Fibroblast of pulmonary artery (primary cell): ENCODE results near the gene AMY2B.
"Not testable (repeated sequence)": the region's sequence is repeated elsewhere in the genome, so short reads cannot be mapped to it uniquely, and the experiment has no call there.

Experiments
- DNase-seq: peaks from one replicate; pipeline ENCODE4 v3.0.0-alpha.2; 2010; ENCODE audit warnings: low read depth
- H3K4me3 ChIP-seq: replicated peaks from 2 replicates; pipeline ENCODE4 v1.5.1; 2011; ENCODE audit warnings: low read depth, mild to moderate bottlenecking, control low read depth, low read length, moderate library complexity
- TF ChIP-seq, protein P1 (sequence below): IDR thresholded peaks from 2 replicates; pipeline ENCODE4 v1.5.1; 2011; ENCODE audit warnings: mild to moderate bottlenecking, control low read depth, low read length, inconsistent platforms; ENCODE audit errors: missing control alignments

The AMY2B gene

GRCh38 chr1:103569493-103569892 lies 1.9 kb upstream of the AMY2B start:
- TF ChIP-seq, protein P1, sequence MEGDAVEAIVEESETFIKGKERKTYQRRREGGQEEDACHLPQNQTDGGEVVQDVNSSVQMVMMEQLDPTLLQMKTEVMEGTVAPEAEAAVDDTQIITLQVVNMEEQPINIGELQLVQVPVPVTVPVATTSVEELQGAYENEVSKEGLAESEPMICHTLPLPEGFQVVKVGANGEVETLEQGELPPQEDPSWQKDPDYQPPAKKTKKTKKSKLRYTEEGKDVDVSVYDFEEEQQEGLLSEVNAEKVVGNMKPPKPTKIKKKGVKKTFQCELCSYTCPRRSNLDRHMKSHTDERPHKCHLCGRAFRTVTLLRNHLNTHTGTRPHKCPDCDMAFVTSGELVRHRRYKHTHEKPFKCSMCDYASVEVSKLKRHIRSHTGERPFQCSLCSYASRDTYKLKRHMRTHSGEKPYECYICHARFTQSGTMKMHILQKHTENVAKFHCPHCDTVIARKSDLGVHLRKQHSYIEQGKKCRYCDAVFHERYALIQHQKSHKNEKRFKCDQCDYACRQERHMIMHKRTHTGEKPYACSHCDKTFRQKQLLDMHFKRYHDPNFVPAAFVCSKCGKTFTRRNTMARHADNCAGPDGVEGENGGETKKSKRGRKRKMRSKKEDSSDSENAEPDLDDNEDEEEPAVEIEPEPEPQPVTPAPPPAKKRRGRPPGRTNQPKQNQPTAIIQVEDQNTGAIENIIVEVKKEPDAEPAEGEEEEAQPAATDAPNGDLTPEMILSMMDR = no peak
- no peak for DNase-seq
- H3K4me3 ChIP-seq = no peak overlapping the region

GRCh38 chr1:103576065-103576464 lies 4.7 kb downstream of the AMY2B start:
- no peak overlapping the region for H3K4me3 ChIP-seq
- DNase-seq = peak; percentile 4
- TF ChIP-seq, protein P1 = no peak

GRCh38 chr1:103576784-103577183 lies 5.4 kb downstream of the AMY2B start:
- DNase-seq, H3K4me3 ChIP-seq: not testable (repeated sequence)

GRCh38 chr1:103582464-103582863 lies 11.1 kb downstream of the AMY2B start:
- TF ChIP-seq, protein P1 = no peak
- no peak for DNase-seq
- H3K4me3 ChIP-seq = no peak overlapping the region

- H3K4me3 ChIP-seq = no peak overlapping the region
- TF ChIP-seq, protein P1 = no peak
- DNase-seq = no peak
Observed at GRCh38 chr1:103583887-103584286, 12.5 kb downstream of the AMY2B start.

- TF ChIP-seq, protein P1 = no peak
- H3K4me3 ChIP-seq = no peak overlapping the region
- no peak for DNase-seq
Observed at GRCh38 chr1:103584537-103584936, 13.1 kb downstream of the AMY2B start.

DNA sequence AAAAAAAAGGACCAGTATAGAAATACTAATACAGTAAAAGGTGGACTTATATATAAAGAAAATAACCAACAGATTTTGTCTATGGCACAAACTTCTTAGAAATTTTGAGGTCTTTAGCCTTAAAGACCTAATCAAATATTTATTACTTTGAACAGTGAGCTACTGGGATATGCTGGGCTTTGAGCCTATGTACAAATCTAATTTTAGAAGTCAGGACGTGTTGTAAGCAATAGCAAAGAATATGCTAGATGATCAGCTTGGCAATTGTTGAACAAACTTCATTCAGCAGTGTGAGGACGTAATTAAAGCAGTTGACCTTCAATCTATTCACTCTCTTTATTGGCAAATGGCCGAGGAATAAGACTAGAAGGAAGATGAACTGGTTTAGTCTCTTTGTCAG lies 31.4 kb downstream of the AMY2B start:
- not testable (repeated sequence) for DNase-seq, H3K4me3 ChIP-seq

DNA sequence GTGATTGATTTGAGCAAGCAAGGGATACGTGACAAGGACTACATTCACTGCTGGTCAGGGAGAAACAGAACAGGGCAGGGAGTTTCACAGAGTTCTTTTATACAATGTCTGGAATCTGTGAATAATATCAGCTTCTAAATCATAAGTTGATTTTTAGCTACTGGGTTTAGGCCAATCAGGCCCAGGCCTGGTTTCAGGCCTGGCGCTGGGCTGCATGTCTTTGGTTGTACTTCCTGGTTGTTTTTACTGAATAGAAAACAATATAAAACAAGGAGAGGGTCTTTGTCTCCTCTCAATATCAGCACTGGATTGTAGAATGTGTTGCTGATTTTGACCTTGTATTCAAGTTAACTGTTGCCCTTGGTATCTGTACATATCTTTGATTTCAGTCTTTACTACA lies 45.0 kb downstream of the AMY2B start:
- TF ChIP-seq, protein P1 = no peak
- DNase-seq = no peak

GRCh38 chr1:103616994-103617477 lies 45.6 kb downstream of the AMY2B start, which contains the start of gene AMY2A:
Gene AMY2A (plus strand): TSS chr1:103617427. CDS start chr1:103617441, 14 bp downstream.
- H3K4me3 ChIP-seq, DNase-seq: not testable (repeated sequence)

More for the DNA sequence above, 45.0 kb downstream of the AMY2B start:
- no peak overlapping the region for H3K4me3 ChIP-seq

DNA sequence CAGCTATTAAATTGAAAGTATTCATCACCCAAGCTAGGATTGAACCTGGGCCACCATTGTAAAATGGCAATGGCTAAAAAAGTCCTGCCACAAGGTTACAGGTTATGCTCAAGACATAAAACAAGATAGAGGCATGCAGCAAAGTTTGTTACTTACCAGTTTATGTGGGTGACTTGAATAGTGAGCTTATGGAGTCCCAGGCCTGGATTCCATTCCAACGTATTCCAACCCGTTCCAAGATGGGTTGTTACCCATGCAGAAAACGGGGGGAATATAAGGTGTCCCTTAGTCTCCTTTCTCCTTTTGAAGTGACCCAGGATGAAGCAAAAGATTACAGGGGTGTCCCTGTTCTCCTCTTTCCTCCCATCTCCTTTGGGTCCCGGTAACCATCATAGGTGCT lies 56.0 kb downstream of the AMY2B start:
- not testable (repeated sequence) for H3K4me3 ChIP-seq, DNase-seq
